ENCODE data around the gene CDON.

The CDON gene

DNA sequence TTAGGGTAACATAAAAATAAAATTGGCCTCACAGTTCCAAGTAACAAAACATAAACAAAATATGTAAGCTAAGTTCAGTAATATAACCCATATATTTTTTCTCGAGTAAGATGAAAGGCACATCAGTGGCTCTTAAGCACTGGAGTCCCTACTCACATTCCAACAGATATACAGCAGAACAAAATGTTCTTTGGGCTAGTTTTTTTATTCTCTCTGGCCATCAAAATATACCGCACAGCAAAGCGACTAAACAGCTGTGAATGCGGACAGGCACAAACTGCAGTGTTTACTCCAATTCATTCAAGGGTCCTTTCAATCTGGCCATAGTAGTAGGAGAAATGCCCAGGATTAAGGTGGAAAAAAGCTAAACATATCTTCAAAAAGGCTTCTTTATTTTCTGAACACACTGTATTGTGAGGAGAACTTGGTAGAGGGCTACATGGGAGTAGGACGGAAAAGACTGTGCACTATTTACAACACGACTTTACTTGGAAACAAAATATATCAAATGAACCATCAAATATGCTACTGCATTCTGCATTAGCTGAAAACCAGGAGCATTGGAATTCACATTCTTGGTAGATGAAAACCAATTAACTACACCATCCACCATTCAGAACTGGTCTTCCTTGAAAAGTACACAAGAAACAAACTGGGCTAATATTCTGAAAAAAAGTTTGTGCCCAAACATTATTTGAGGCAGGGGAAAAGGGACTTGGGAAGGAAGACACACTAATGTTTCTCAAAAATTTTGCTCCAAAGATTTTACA, 4.4 kb downstream of the CDON start:
- TF ChIP-seq CTCF (IDR thresholded peaks at IDR 0.05; ENCODE audit: low read depth, low read length) = no peak
- H3K4me3 ChIP-seq (replicated peaks in 1 of 2; ENCODE audit: low read depth in 2 of 2, low read length in 2 of 2) = no peak overlapping the region
- no peak for DNase-seq (ENCODE audit: low read depth in 2 of 2)

DNA sequence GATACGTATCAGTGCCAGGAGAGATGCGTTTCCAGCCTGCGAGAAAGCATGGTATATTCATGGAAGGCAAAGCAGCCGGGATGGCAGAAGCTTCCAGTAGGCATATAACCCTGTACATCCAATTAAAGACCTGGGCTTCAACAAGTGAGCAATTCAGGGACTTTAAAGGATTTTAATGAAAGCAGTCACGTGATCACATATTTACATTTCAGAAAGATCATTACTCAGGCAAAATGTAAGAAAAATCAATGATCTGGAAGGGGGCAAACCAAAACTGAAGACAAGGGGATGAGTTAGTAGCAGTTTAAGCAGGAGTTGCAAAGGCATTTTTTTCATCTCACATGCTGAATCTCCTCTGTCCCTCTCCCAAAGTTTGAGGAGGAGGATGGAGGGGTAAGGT, 7.8 kb downstream of the CDON start:
- no peak for DNase-seq (ENCODE audit: low read depth in 2 of 2)
- no peak for TF ChIP-seq CTCF (IDR thresholded peaks at IDR 0.05; ENCODE audit: low read depth, low read length)
- no peak overlapping the region for H3K4me3 ChIP-seq (replicated peaks in 1 of 2; ENCODE audit: low read depth in 2 of 2, low read length in 2 of 2)

DNA sequence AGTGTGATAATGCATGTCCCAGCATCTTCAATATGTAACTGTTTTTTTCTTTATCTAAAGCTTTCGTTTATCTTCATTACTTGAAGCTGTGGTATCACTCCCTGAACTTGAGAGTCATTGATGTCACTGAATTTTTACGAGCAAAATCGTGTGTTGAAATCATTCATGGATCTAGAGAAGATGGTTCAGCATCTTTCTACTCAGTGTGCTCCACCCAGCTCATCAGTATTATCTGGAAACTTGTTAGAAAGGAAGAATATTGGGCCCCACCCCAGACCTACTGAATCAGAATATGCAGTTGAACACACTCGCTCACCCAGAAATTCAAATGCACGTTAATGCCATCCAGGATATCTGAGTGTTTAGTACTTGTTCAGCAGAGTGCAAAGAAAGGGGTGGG, 8.3 kb downstream of the CDON start:
- no peak overlapping the region for H3K4me3 ChIP-seq (replicated peaks in 1 of 2; ENCODE audit: low read depth in 2 of 2, low read length in 2 of 2)
- no peak for DNase-seq (ENCODE audit: low read depth in 2 of 2)
- TF ChIP-seq CTCF (IDR thresholded peaks at IDR 0.05; ENCODE audit: low read depth, low read length) = no peak

DNA sequence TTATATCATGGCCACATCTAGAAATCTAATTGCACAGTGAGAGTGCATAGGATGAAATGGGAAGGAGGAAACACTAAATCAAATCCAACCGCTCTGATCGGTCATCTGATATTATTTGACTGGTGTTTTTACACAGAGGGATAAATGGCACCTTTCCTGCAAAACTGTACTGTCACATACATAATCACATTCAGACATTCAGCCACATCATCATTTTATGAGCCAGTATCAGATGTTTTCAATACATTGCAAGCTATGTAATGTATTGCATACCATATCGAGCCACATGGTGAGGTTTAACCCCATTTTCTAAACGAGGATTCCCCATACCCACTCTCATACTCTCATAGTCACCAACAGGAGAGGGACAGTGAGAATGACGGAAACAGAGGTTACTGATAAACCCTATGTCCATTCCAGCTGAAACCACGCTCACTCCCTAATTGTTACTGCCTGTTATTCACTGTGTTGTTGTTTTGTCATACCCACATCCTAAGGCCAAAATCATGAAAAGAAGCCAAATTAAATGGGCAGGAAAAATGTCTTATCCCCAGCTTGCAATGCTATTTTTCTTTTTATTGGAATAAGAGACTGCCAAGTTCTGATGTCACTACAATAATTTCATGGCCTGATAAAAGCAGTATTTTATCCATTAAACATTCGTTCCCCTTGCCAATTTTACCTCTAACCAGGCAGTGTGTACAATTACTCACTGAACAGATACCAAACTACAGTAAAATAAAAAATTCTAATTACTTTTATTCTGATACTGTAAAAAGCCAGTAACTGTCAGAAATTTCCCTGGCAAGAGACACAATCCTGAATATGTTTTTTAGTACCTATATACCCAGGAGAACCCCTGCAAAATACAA, 9.0 kb downstream of the CDON start:
- H3K4me3 ChIP-seq (replicated peaks in 1 of 2; ENCODE audit: low read depth in 2 of 2, low read length in 2 of 2) = no peak overlapping the region
- DNase-seq (ENCODE audit: low read depth in 2 of 2) = no peak
- TF ChIP-seq CTCF (IDR thresholded peaks at IDR 0.05; ENCODE audit: low read depth, low read length) = no peak

GRCh38 chr11:126051117-126051516, 11.5 kb downstream of the CDON start:
- TF ChIP-seq CTCF (IDR thresholded peaks at IDR 0.05; ENCODE audit: low read depth, low read length) = no peak
- no peak for DNase-seq (ENCODE audit: low read depth in 2 of 2)
- H3K4me3 ChIP-seq (replicated peaks in 1 of 2; ENCODE audit: low read depth in 2 of 2, low read length in 2 of 2) = no peak overlapping the region

GRCh38 chr11:126049159-126049558, 13.5 kb downstream of the CDON start:
- no peak for TF ChIP-seq CTCF (IDR thresholded peaks at IDR 0.05; ENCODE audit: low read depth, low read length)
- DNase-seq (ENCODE audit: low read depth in 2 of 2) = no peak
- H3K4me3 ChIP-seq (replicated peaks in 1 of 2; ENCODE audit: low read depth in 2 of 2, low read length in 2 of 2) = no peak overlapping the region
